ENCODE results near the gene SERINC2.
A peak's percentile ranks its signal among the peaks of the same experiment; 100 is the strongest.
"Not testable (repeated sequence)": the region's sequence is repeated elsewhere in the genome, so short reads cannot be mapped to it uniquely, and the experiment has no call there.

Gene SERINC2

GRCh38 chr1:31414980-31415370, 2.0 kb downstream of the SERINC2 start:
- no peak for DNase-seq (ENCODE audit: low read depth)

GRCh38 chr1:31415658-31416057, 2.6 kb downstream of the SERINC2 start:
- no peak for DNase-seq (ENCODE audit: low read depth)

GRCh38 chr1:31416101-31416736, 3.2 kb downstream of the SERINC2 start:
- DNase-seq (ENCODE audit: low read depth) = no peak

- DNase-seq (ENCODE audit: low read depth) = no peak
Measured at GRCh38 chr1:31417148-31417547, 4.1 kb downstream of the SERINC2 start.

- no peak for DNase-seq (ENCODE audit: low read depth)
Measured at GRCh38 chr1:31418626-31419323, 5.8 kb downstream of the SERINC2 start.

- no peak for DNase-seq (ENCODE audit: low read depth)
Measured at GRCh38 chr1:31420716-31421115, 7.7 kb downstream of the SERINC2 start.

GRCh38 chr1:31421371-31422040, 8.5 kb downstream of the SERINC2 start:
- DNase-seq (ENCODE audit: low read depth) = no peak

GRCh38 chr1:31422505-31423319, 9.7 kb downstream of the SERINC2 start:
- DNase-seq (ENCODE audit: low read depth) = peak; percentile 54

- no peak for DNase-seq (ENCODE audit: low read depth)
Measured at GRCh38 chr1:31423418-31423947, 10.5 kb downstream of the SERINC2 start.

- no peak for DNase-seq (ENCODE audit: low read depth)
Measured at GRCh38 chr1:31424568-31424967, 11.6 kb downstream of the SERINC2 start.

GRCh38 chr1:31425301-31426081, 12.5 kb downstream of the SERINC2 start:
- no peak for DNase-seq (ENCODE audit: low read depth)

GRCh38 chr1:31426249-31426922, 13.4 kb downstream of the SERINC2 start:
- no peak for DNase-seq (ENCODE audit: low read depth)

- DNase-seq (ENCODE audit: low read depth) = no peak
Measured at GRCh38 chr1:31427322-31427721, 14.3 kb downstream of the SERINC2 start.

GRCh38 chr1:31428436-31429221, 15.6 kb downstream of the SERINC2 start:
- no peak for DNase-seq (ENCODE audit: low read depth)

GRCh38 chr1:31429583-31429982, 16.6 kb downstream of the SERINC2 start:
- no peak for DNase-seq (ENCODE audit: low read depth)

GRCh38 chr1:31431351-31432257, 18.6 kb downstream of the SERINC2 start:
- not testable (repeated sequence) for DNase-seq (ENCODE audit: low read depth)

GRCh38 chr1:31432592-31433395, 19.8 kb downstream of the SERINC2 start:
- no peak for DNase-seq (ENCODE audit: low read depth)

GRCh38 chr1:31433396-31433930, 20.4 kb downstream of the SERINC2 start:
- DNase-seq (ENCODE audit: low read depth) = no peak

Measured in stimulated activated CD8-positive, alpha-beta memory T cell treated with anti-CD3 and anti-CD28 coated beads, Interleukin-15, amount 100 ng/mL, for 24 hours (primary cell).